ENCODE measurements around the gene KLHL2.
"Not testable (repeated sequence)": the region's sequence is repeated elsewhere in the genome, so short reads cannot be mapped to it uniquely, and the experiment has no call there.

DNA sequence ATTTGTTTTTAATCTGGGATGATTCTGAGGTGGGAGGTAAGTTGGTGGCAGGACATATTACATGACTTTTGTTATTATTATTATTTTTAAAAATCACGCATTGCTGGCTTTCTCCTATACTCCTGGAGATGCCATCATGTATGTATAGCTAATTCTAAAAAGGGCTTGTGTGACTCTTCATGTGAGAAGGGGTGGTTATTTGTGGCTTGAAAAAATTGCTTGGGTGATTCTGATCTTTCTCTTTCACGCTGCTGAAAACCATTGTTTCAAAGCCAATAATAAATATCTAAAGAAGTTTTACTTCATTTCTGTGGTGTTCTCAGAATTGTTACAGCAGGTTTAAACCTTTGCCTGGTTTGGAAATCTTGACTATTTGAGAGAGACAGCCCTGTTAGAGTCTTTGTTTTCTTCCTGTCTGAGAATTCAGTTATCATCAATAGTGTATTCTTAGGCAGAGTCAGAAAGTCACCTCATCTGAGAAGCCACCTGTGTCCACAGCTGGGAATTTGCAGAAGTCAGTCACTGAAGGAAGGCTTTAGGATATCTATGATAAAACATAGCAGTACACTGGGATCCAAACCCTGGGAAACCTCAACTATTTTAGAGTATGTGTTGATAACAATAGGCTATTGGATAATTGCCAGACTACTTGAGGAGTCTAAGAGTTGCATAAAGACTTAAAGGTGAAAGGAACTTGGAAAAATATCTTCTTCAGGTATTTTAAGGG is 8.6 kb downstream of the KLHL2 start:
- TF ChIP-seq, protein P1, sequence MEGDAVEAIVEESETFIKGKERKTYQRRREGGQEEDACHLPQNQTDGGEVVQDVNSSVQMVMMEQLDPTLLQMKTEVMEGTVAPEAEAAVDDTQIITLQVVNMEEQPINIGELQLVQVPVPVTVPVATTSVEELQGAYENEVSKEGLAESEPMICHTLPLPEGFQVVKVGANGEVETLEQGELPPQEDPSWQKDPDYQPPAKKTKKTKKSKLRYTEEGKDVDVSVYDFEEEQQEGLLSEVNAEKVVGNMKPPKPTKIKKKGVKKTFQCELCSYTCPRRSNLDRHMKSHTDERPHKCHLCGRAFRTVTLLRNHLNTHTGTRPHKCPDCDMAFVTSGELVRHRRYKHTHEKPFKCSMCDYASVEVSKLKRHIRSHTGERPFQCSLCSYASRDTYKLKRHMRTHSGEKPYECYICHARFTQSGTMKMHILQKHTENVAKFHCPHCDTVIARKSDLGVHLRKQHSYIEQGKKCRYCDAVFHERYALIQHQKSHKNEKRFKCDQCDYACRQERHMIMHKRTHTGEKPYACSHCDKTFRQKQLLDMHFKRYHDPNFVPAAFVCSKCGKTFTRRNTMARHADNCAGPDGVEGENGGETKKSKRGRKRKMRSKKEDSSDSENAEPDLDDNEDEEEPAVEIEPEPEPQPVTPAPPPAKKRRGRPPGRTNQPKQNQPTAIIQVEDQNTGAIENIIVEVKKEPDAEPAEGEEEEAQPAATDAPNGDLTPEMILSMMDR (conservative IDR thresholded peaks at IDR 0.05): not testable (repeated sequence)
- not testable (repeated sequence) for TF ChIP-seq EZH2 (IDR thresholded peaks at IDR 0.05; ENCODE audit: low read depth)

Measured in PC-9 (cell line).